Trophoblast cell (in vitro differentiated cells and primary cell): ENCODE data around the gene TRIM27.

Experiments
- DNase-seq, 2 donors: peaks; one replicate each; pipeline ENCODE4 v3.0.0-alpha.2; 2016
- H2AFZ ChIP-seq: 2 replicates; pipeline ENCODE4 v1.6.1; 2013; ENCODE audit warnings: low read length, moderate library complexity, mild to moderate bottlenecking; ENCODE audit not compliant: insufficient read depth, poor library complexity
- H2AK5ac ChIP-seq: 2 replicates; pipeline ENCODE4 v1.6.1; 2013; ENCODE audit warnings: mild to moderate bottlenecking, low read length
- H2BK120ac ChIP-seq: 2 replicates; pipeline ENCODE4 v1.6.1; 2013; ENCODE audit warnings: low read length, mild to moderate bottlenecking, moderate library complexity; ENCODE audit not compliant: insufficient read depth, poor library complexity
- H2BK12ac ChIP-seq: 2 replicates; pipeline ENCODE4 v1.6.1; 2013; ENCODE audit warnings: mild to moderate bottlenecking, low read length, moderate library complexity
- H2BK5ac ChIP-seq: 2 replicates; pipeline ENCODE4 v1.6.1; 2013; ENCODE audit warnings: low read length, low read depth, moderate library complexity, mild to moderate bottlenecking; ENCODE audit not compliant: poor library complexity
- H3K14ac ChIP-seq: 2 replicates; pipeline ENCODE4 v1.6.1; 2013; ENCODE audit warnings: mild to moderate bottlenecking, low read length
- H3K18ac ChIP-seq: 2 replicates; pipeline ENCODE4 v1.6.1; 2013; ENCODE audit warnings: mild to moderate bottlenecking, low read length
- H3K23ac ChIP-seq: 2 replicates; pipeline ENCODE4 v1.6.1; 2013; ENCODE audit warnings: low read length
- H3K27ac ChIP-seq: 2 replicates; pipeline ENCODE4 v1.5.1; 2013; ENCODE audit warnings: low read depth, mild to moderate bottlenecking, inconsistent platforms, low read length, moderate library complexity
- H3K27me3 ChIP-seq: 2 replicates; pipeline ENCODE4 v1.6.1; 2013; ENCODE audit warnings: inconsistent platforms, mild to moderate bottlenecking, low read length, moderate library complexity; ENCODE audit not compliant: insufficient read depth
- H3K36me3 ChIP-seq, 2 experiments: 1 replicate in 1 of 2; 2 replicates in 1 of 2; pipeline ENCODE4 v1.6.1; 2013; ENCODE audit warnings: low read length in 2 of 2, mild to moderate bottlenecking in 2 of 2, moderate library complexity in 1 of 2; ENCODE audit not compliant: insufficient read depth in 2 of 2, control insufficient read depth in 1 of 2
- H3K4ac ChIP-seq: 2 replicates; pipeline ENCODE4 v1.6.1; 2013; ENCODE audit warnings: low read depth, mild to moderate bottlenecking, low read length, moderate library complexity
- H3K4me1 ChIP-seq, 2 experiments: 1 replicate in 1 of 2; 2 replicates in 1 of 2; pipeline ENCODE4 v1.6.1; 2013; ENCODE audit warnings: low read length in 2 of 2, mild to moderate bottlenecking in 2 of 2, moderate library complexity in 1 of 2; ENCODE audit not compliant: insufficient read depth in 2 of 2, control insufficient read depth in 1 of 2
- H3K4me2 ChIP-seq: 2 replicates; pipeline ENCODE4 v1.6.1; 2013; ENCODE audit warnings: inconsistent platforms, mild to moderate bottlenecking, low read length, moderate library complexity
- H3K4me3 ChIP-seq: 2 replicates; pipeline ENCODE4 v1.5.1; 2013; ENCODE audit warnings: mild to moderate bottlenecking, low read depth, low read length, inconsistent platforms
- H3K79me1 ChIP-seq: one replicate; pipeline ENCODE4 v1.6.1; 2013; ENCODE audit warnings: low read length
- H3K79me2 ChIP-seq: 2 replicates; pipeline ENCODE4 v1.6.1; 2013; ENCODE audit warnings: low read length, mild to moderate bottlenecking; ENCODE audit not compliant: control insufficient read depth, insufficient read depth, poor library complexity
- H3K9ac ChIP-seq: 2 replicates; pipeline ENCODE4 v1.6.1; 2013; ENCODE audit warnings: mild to moderate bottlenecking, low read length
- H3K9me3 ChIP-seq: 2 replicates; pipeline ENCODE4 v1.6.1; 2013; ENCODE audit warnings: low read depth, mild to moderate bottlenecking, control low read depth, inconsistent platforms, low read length; ENCODE audit not compliant: insufficient read depth
- H4K12ac ChIP-seq: 2 replicates; pipeline ENCODE4 v1.6.1; 2013; ENCODE audit warnings: low read depth, mild to moderate bottlenecking, low read length, moderate library complexity
- H4K8ac ChIP-seq: 2 replicates; pipeline ENCODE4 v1.6.1; 2013; ENCODE audit warnings: low read depth, mild to moderate bottlenecking, low read length, moderate library complexity
- H4K91ac ChIP-seq: one replicate; pipeline ENCODE4 v1.6.1; 2013; ENCODE audit warnings: low read depth, mild to moderate bottlenecking, low read length, moderate library complexity
- WGBS: extraction: QIAGEN DNeasy Blood & Tissue Kit; methylation state at CpG from one replicate; pipeline ENCODE4 v1.1.7; 2013; ENCODE audit warnings: missing lambda C conversion rate; ENCODE audit not compliant: insufficient read length, insufficient coverage; ENCODE audit errors: extremely low coverage; 5-methylcytosine and 5-hydroxymethylcytosine counted together

TRIM27 gene

GRCh38 chr6:28906669-28907068 lies 17.1 kb downstream of the TRIM27 start:
- Histone ChIP-seq H2BK120ac (no peak overlapping the region), H4K91ac (no peak overlapping the region), H2BK5ac (no peak overlapping the region), H3K4me1 (no peaks in the 10 kb centered on the region), H3K36me3 (peaks cover 35 to 78% of the 10 kb centered on the region in 2 experiments), H3K9ac (no peak overlapping the region), H3K4ac (no peak overlapping the region), H4K12ac (no peak overlapping the region), H3K79me2 (no peaks in the 10 kb centered on the region), H3K14ac (no peak overlapping the region), H3K9me3 (peaks cover 2% of the 10 kb centered on the region), H3K23ac (no peak overlapping the region), H3K4me3 (no peak overlapping the region), H3K27me3 (no peaks in the 10 kb centered on the region), H3K27ac (no peak overlapping the region), H2BK12ac (no peak overlapping the region), H2AFZ (no peak overlapping the region), H4K8ac (no peak overlapping the region), H3K18ac (no peak overlapping the region), H3K79me1 (no peaks in the 10 kb centered on the region), H3K4me2 (no peak overlapping the region), H2AK5ac (no peak overlapping the region)
- WGBS, result no CpG with 5 or more reads among the region's 4 CpGs
- no peak for DNase-seq

- no peaks in the 10 kb centered on the region for H3K79me2 ChIP-seq
- no peak overlapping the region for H3K4me2 ChIP-seq
- no peak overlapping the region for H4K91ac ChIP-seq
- no peaks in the 10 kb centered on the region for H3K79me1 ChIP-seq
- no peak overlapping the region for H2AFZ ChIP-seq
- H3K23ac ChIP-seq, result no peak overlapping the region
- no peak overlapping the region for H3K9ac ChIP-seq
- H3K4me3 ChIP-seq, result no peak overlapping the region
- no peak overlapping the region for H2BK5ac ChIP-seq
- no peaks in the 10 kb centered on the region for H3K27me3 ChIP-seq
- no peak overlapping the region for H2BK120ac ChIP-seq
- no peak for DNase-seq
- H3K27ac ChIP-seq, result no peak overlapping the region
- WGBS, result no CpG with 5 or more reads among the region's 5 CpGs
- H3K14ac ChIP-seq, result no peak overlapping the region
- no peak overlapping the region for H4K8ac ChIP-seq
- no peak overlapping the region for H2BK12ac ChIP-seq
- peaks cover 22 to 57% of the 10 kb centered on the region in 2 experiments for H3K36me3 ChIP-seq
- H2AK5ac ChIP-seq, result no peak overlapping the region
- peaks cover 2% of the 10 kb centered on the region for H3K9me3 ChIP-seq
- no peak overlapping the region for H3K18ac ChIP-seq
- no peak overlapping the region for H3K4ac ChIP-seq
- no peak overlapping the region for H4K12ac ChIP-seq
- H3K4me1 ChIP-seq, result no peaks in the 10 kb centered on the region
Observed at GRCh38 chr6:28903686-28904085, 20.1 kb downstream of the TRIM27 start.

GRCh38 chr6:28901831-28902230 lies 22.0 kb downstream of the TRIM27 start:
- Histone ChIP-seq H3K4me3 (no peak overlapping the region), H2AK5ac (no peak overlapping the region), H2BK120ac (no peak overlapping the region), H3K18ac (no peak overlapping the region), H3K4me1 (no peaks in the 10 kb centered on the region), H3K9ac (no peak overlapping the region), H2AFZ (no peak overlapping the region), H3K79me2 (peaks cover under 1% of the 10 kb centered on the region), H4K8ac (no peak overlapping the region), H2BK12ac (no peak overlapping the region), H3K27me3 (no peaks in the 10 kb centered on the region), H3K23ac (no peak overlapping the region), H3K79me1 (peaks cover 2% of the 10 kb centered on the region), H4K91ac (no peak overlapping the region), H3K14ac (no peak overlapping the region), H4K12ac (no peak overlapping the region), H3K9me3 (peaks cover 2% of the 10 kb centered on the region), H3K4me2 (no peak overlapping the region), H2BK5ac (no peak overlapping the region), H3K27ac (no peak overlapping the region), H3K36me3 (peaks cover 19 to 50% of the 10 kb centered on the region in 2 experiments), H3K4ac (no peak overlapping the region)
- no peak for DNase-seq

- H2BK120ac ChIP-seq, result no peak overlapping the region
- no peak overlapping the region for H3K4ac ChIP-seq
- no peak overlapping the region for H2BK12ac ChIP-seq
- H2AK5ac ChIP-seq, result no peak overlapping the region
- H3K27me3 ChIP-seq, result no peaks in the 10 kb centered on the region
- no peak overlapping the region for H3K23ac ChIP-seq
- H3K4me1 ChIP-seq, result no peaks in the 10 kb centered on the region
- WGBS, result no CpG with 5 or more reads among the region's 5 CpGs
- H3K4me2 ChIP-seq, result no peak overlapping the region
- no peak overlapping the region for H4K12ac ChIP-seq
- no peak overlapping the region for H3K14ac ChIP-seq
- H3K9me3 ChIP-seq, result peaks cover 2% of the 10 kb centered on the region
- no peak overlapping the region for H4K91ac ChIP-seq
- peaks cover 15 to 40% of the 10 kb centered on the region in 2 experiments for H3K36me3 ChIP-seq
- no peak overlapping the region for H3K27ac ChIP-seq
- H3K79me1 ChIP-seq, result peaks cover 8% of the 10 kb centered on the region
- H3K79me2 ChIP-seq, result peaks cover 3% of the 10 kb centered on the region
- no peak for DNase-seq
- H4K8ac ChIP-seq, result no peak overlapping the region
- H2AFZ ChIP-seq, result no peak overlapping the region
- no peak overlapping the region for H3K18ac ChIP-seq
- H3K4me3 ChIP-seq, result no peak overlapping the region
- H2BK5ac ChIP-seq, result no peak overlapping the region
- H3K9ac ChIP-seq, result no peak overlapping the region
Observed at GRCh38 chr6:28900577-28901256, 23.1 kb downstream of the TRIM27 start.
